Panc1 (cell line): ENCODE measurements around the gene UBE3B.

Experiments used
- POLR2AphosphoS5 ChIP-seq: IDR thresholded peaks from 2 replicates; pipeline ENCODE4 v1.6.1; 2012; ENCODE audit warnings: mild to moderate bottlenecking, low read depth, low read length, moderate library complexity
- TCF7L2 ChIP-seq: IDR thresholded peaks from 2 replicates; pipeline ENCODE4 v1.6.1; 2011; ENCODE audit warnings: mild to moderate bottlenecking, low read depth, low read length, inconsistent platforms
- TF ChIP-seq, protein P1 (sequence below): fragments of 450-650 bp; IDR thresholded peaks from 2 replicates; pipeline ENCODE4 v1.5.1; 2017; ENCODE audit warnings: mild to moderate bottlenecking

DNA sequence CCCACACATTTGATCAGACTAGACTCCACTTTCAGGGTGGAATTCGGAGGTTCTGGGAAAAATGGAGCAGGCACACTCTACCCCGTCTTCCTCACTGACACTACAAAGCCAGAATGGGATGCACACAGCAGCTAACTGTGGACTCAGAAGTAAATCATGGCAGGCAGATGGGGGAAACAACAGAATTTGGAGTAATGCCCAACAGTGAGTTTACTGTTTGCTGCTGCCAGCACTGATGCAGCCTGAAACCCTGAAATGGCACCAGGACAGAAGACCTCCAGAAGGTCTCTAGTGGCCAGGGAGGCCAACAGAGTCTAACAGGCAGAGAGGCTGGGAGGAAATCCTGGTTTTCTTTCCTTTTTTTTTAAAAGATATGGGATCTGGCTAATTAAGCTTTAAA lies 24.9 kb upstream of the UBE3B start:
- TF ChIP-seq, protein P1, sequence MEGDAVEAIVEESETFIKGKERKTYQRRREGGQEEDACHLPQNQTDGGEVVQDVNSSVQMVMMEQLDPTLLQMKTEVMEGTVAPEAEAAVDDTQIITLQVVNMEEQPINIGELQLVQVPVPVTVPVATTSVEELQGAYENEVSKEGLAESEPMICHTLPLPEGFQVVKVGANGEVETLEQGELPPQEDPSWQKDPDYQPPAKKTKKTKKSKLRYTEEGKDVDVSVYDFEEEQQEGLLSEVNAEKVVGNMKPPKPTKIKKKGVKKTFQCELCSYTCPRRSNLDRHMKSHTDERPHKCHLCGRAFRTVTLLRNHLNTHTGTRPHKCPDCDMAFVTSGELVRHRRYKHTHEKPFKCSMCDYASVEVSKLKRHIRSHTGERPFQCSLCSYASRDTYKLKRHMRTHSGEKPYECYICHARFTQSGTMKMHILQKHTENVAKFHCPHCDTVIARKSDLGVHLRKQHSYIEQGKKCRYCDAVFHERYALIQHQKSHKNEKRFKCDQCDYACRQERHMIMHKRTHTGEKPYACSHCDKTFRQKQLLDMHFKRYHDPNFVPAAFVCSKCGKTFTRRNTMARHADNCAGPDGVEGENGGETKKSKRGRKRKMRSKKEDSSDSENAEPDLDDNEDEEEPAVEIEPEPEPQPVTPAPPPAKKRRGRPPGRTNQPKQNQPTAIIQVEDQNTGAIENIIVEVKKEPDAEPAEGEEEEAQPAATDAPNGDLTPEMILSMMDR = no peak
- TF ChIP-seq POLR2AphosphoS5 (no peak), TCF7L2 (no peak)
